SU-DHL-6 (cell line): ENCODE data around the gene LRP2BP.

Source experiments
- EZH2phosphoT487 ChIP-seq: fragments of 200-600 bp; sonication (generic), shearing (Covaris generic); conservative IDR thresholded peaks from 2 replicates; pipeline ENCODE4 v1.6.1; 2018; ENCODE audit warnings: mild to moderate bottlenecking, antibody characterized with exemption, low read length, moderate library complexity, mixed read lengths
- TF ChIP-seq, protein P1 (sequence below): fragments of 200-600 bp; sonication (generic); IDR thresholded peaks from one replicate; pipeline ENCODE4 v1.5.1; 2017; ENCODE audit warnings: antibody characterized with exemption, mild to moderate bottlenecking, low read length, moderate library complexity; ENCODE audit not compliant: insufficient read depth, poor library complexity, severe bottlenecking

DNA sequence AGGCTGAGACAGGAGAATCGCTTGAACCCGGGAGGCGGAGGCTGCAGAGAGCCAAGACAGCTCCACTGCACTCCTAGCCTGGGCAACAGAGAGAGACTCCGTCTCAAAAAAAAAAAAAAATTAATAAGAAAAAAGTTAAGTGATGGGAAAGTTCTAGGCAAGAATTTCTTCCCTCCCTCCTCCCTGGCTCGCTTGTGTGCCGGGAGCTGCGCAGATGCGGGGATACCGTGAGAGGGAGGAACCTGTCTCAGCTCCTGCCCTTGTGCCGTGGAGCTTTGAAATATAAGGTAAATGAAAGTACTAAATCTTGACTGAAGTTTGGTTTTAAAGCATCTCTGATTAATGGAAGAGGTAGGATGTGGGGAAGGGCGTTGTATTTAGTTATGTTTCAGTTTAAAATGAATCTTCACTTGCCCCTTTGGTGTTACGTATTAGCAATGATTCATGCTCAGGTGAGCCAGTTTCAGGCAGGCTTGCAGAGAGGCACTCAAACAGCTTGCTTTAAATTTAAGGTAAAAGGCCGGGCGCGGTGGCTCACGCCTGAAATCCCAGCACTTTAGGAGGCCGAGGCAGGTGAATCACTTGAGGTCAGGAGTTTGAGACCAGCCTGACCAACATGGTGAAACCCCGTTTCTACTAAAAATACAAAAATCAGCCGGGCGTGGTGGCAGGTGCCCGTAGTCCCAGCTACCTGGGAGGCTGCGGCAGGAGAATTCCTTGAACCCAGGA, 31.4 kb upstream of the LRP2BP start:
- TF ChIP-seq, protein P1, sequence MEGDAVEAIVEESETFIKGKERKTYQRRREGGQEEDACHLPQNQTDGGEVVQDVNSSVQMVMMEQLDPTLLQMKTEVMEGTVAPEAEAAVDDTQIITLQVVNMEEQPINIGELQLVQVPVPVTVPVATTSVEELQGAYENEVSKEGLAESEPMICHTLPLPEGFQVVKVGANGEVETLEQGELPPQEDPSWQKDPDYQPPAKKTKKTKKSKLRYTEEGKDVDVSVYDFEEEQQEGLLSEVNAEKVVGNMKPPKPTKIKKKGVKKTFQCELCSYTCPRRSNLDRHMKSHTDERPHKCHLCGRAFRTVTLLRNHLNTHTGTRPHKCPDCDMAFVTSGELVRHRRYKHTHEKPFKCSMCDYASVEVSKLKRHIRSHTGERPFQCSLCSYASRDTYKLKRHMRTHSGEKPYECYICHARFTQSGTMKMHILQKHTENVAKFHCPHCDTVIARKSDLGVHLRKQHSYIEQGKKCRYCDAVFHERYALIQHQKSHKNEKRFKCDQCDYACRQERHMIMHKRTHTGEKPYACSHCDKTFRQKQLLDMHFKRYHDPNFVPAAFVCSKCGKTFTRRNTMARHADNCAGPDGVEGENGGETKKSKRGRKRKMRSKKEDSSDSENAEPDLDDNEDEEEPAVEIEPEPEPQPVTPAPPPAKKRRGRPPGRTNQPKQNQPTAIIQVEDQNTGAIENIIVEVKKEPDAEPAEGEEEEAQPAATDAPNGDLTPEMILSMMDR = no peak
- no peak for TF ChIP-seq EZH2phosphoT487
